Trophoblast cell (in vitro differentiated cells and primary cell): ENCODE measurements around the gene B3GNT5.

Experiments used
- DNase-seq, 2 donors: peaks; one replicate each; pipeline ENCODE4 v3.0.0-alpha.2; 2016
- H2AFZ ChIP-seq: 2 replicates; pipeline ENCODE4 v1.6.1; 2013; ENCODE audit warnings: low read length, moderate library complexity, mild to moderate bottlenecking; ENCODE audit not compliant: insufficient read depth, poor library complexity
- H2AK5ac ChIP-seq: 2 replicates; pipeline ENCODE4 v1.6.1; 2013; ENCODE audit warnings: mild to moderate bottlenecking, low read length
- H2BK120ac ChIP-seq: 2 replicates; pipeline ENCODE4 v1.6.1; 2013; ENCODE audit warnings: low read length, mild to moderate bottlenecking, moderate library complexity; ENCODE audit not compliant: insufficient read depth, poor library complexity
- H2BK12ac ChIP-seq: 2 replicates; pipeline ENCODE4 v1.6.1; 2013; ENCODE audit warnings: mild to moderate bottlenecking, low read length, moderate library complexity
- H2BK5ac ChIP-seq: 2 replicates; pipeline ENCODE4 v1.6.1; 2013; ENCODE audit warnings: low read length, low read depth, moderate library complexity, mild to moderate bottlenecking; ENCODE audit not compliant: poor library complexity
- H3K14ac ChIP-seq: 2 replicates; pipeline ENCODE4 v1.6.1; 2013; ENCODE audit warnings: mild to moderate bottlenecking, low read length
- H3K18ac ChIP-seq: 2 replicates; pipeline ENCODE4 v1.6.1; 2013; ENCODE audit warnings: mild to moderate bottlenecking, low read length
- H3K23ac ChIP-seq: 2 replicates; pipeline ENCODE4 v1.6.1; 2013; ENCODE audit warnings: low read length
- H3K27ac ChIP-seq: 2 replicates; pipeline ENCODE4 v1.5.1; 2013; ENCODE audit warnings: low read depth, mild to moderate bottlenecking, inconsistent platforms, low read length, moderate library complexity
- H3K27me3 ChIP-seq: 2 replicates; pipeline ENCODE4 v1.6.1; 2013; ENCODE audit warnings: inconsistent platforms, mild to moderate bottlenecking, low read length, moderate library complexity; ENCODE audit not compliant: insufficient read depth
- H3K36me3 ChIP-seq, 2 experiments: 1 replicate in 1 of 2; 2 replicates in 1 of 2; pipeline ENCODE4 v1.6.1; 2013; ENCODE audit warnings: low read length in 2 of 2, mild to moderate bottlenecking in 2 of 2, moderate library complexity in 1 of 2; ENCODE audit not compliant: insufficient read depth in 2 of 2, control insufficient read depth in 1 of 2
- H3K4ac ChIP-seq: 2 replicates; pipeline ENCODE4 v1.6.1; 2013; ENCODE audit warnings: low read depth, mild to moderate bottlenecking, low read length, moderate library complexity
- H3K4me1 ChIP-seq, 2 experiments: 1 replicate in 1 of 2; 2 replicates in 1 of 2; pipeline ENCODE4 v1.6.1; 2013; ENCODE audit warnings: low read length in 2 of 2, mild to moderate bottlenecking in 2 of 2, moderate library complexity in 1 of 2; ENCODE audit not compliant: insufficient read depth in 2 of 2, control insufficient read depth in 1 of 2
- H3K4me2 ChIP-seq: 2 replicates; pipeline ENCODE4 v1.6.1; 2013; ENCODE audit warnings: inconsistent platforms, mild to moderate bottlenecking, low read length, moderate library complexity
- H3K4me3 ChIP-seq: 2 replicates; pipeline ENCODE4 v1.5.1; 2013; ENCODE audit warnings: mild to moderate bottlenecking, low read depth, low read length, inconsistent platforms
- H3K79me1 ChIP-seq: one replicate; pipeline ENCODE4 v1.6.1; 2013; ENCODE audit warnings: low read length
- H3K79me2 ChIP-seq: 2 replicates; pipeline ENCODE4 v1.6.1; 2013; ENCODE audit warnings: low read length, mild to moderate bottlenecking; ENCODE audit not compliant: control insufficient read depth, insufficient read depth, poor library complexity
- H3K9ac ChIP-seq: 2 replicates; pipeline ENCODE4 v1.6.1; 2013; ENCODE audit warnings: mild to moderate bottlenecking, low read length
- H3K9me3 ChIP-seq: 2 replicates; pipeline ENCODE4 v1.6.1; 2013; ENCODE audit warnings: low read depth, mild to moderate bottlenecking, control low read depth, inconsistent platforms, low read length; ENCODE audit not compliant: insufficient read depth
- H4K12ac ChIP-seq: 2 replicates; pipeline ENCODE4 v1.6.1; 2013; ENCODE audit warnings: low read depth, mild to moderate bottlenecking, low read length, moderate library complexity
- H4K8ac ChIP-seq: 2 replicates; pipeline ENCODE4 v1.6.1; 2013; ENCODE audit warnings: low read depth, mild to moderate bottlenecking, low read length, moderate library complexity
- H4K91ac ChIP-seq: one replicate; pipeline ENCODE4 v1.6.1; 2013; ENCODE audit warnings: low read depth, mild to moderate bottlenecking, low read length, moderate library complexity
- WGBS: extraction: QIAGEN DNeasy Blood & Tissue Kit; methylation state at CpG from one replicate; pipeline ENCODE4 v1.1.7; 2013; ENCODE audit warnings: missing lambda C conversion rate; ENCODE audit not compliant: insufficient read length, insufficient coverage; ENCODE audit errors: extremely low coverage; 5-methylcytosine and 5-hydroxymethylcytosine counted together

The B3GNT5 gene

GRCh38 chr3:183260167-183260904 lies 7.3 kb downstream of the B3GNT5 start:
- no peak overlapping the region for H3K4me2 ChIP-seq
- peaks cover 4 to 7% of the 10 kb centered on the region in 2 experiments for H3K4me1 ChIP-seq
- peak in 1 of 2 donors; percentile 30 for DNase-seq
- no peak overlapping the region for H3K23ac ChIP-seq
- no peaks in the 10 kb centered on the region for H3K9me3 ChIP-seq
- no peak overlapping the region for H3K4ac ChIP-seq
- H3K27me3 ChIP-seq, result no peaks in the 10 kb centered on the region
- no peak overlapping the region for H4K12ac ChIP-seq
- H3K9ac ChIP-seq, result no peak overlapping the region
- H3K36me3 ChIP-seq, result peaks cover 0 to 1% of the 10 kb centered on the region in 2 experiments
- no peak overlapping the region for H3K18ac ChIP-seq
- no peak overlapping the region for H2AFZ ChIP-seq
- H3K79me1 ChIP-seq, result peaks cover 1% of the 10 kb centered on the region
- H3K27ac ChIP-seq, result no peak overlapping the region
- no peaks in the 10 kb centered on the region for H3K79me2 ChIP-seq
- no peak overlapping the region for H2BK12ac ChIP-seq
- H3K4me3 ChIP-seq, result no peak overlapping the region
- no peak overlapping the region for H3K14ac ChIP-seq
- no peak overlapping the region for H2BK120ac ChIP-seq
- no CpG with 5 or more reads among the region's 7 CpGs for WGBS
- no peak overlapping the region for H2AK5ac ChIP-seq
- H4K91ac ChIP-seq, result no peak overlapping the region
- no peak overlapping the region for H2BK5ac ChIP-seq
- H4K8ac ChIP-seq, result no peak overlapping the region

GRCh38 chr3:183261151-183261724 lies 8.2 kb downstream of the B3GNT5 start:
- no peak overlapping the region for H2BK12ac ChIP-seq
- H3K14ac ChIP-seq, result no peak overlapping the region
- H3K79me1 ChIP-seq, result peaks cover 2% of the 10 kb centered on the region
- H3K9ac ChIP-seq, result no peak overlapping the region
- H2AFZ ChIP-seq, result no peak overlapping the region
- H2AK5ac ChIP-seq, result no peak overlapping the region
- no peak overlapping the region for H3K27ac ChIP-seq
- WGBS, result no CpG with 5 or more reads among the region's 5 CpGs
- no peak overlapping the region for H2BK120ac ChIP-seq
- peaks cover 9 to 11% of the 10 kb centered on the region in 2 experiments for H3K4me1 ChIP-seq
- no peak overlapping the region for H4K12ac ChIP-seq
- no peak overlapping the region for H4K91ac ChIP-seq
- H3K27me3 ChIP-seq, result no peaks in the 10 kb centered on the region
- no peak for DNase-seq
- H3K18ac ChIP-seq, result no peak overlapping the region
- no peaks in the 10 kb centered on the region for H3K9me3 ChIP-seq
- H3K36me3 ChIP-seq, result peaks cover 0 to 1% of the 10 kb centered on the region in 2 experiments
- H4K8ac ChIP-seq, result no peak overlapping the region
- no peak overlapping the region for H3K4me2 ChIP-seq
- H3K23ac ChIP-seq, result no peak overlapping the region
- no peak overlapping the region for H3K4ac ChIP-seq
- H3K79me2 ChIP-seq, result no peaks in the 10 kb centered on the region
- no peak overlapping the region for H2BK5ac ChIP-seq
- H3K4me3 ChIP-seq, result no peak overlapping the region

GRCh38 chr3:183262875-183263378 lies 9.9 kb downstream of the B3GNT5 start:
- H3K79me1 ChIP-seq, result peaks cover 2% of the 10 kb centered on the region
- no CpG with 5 or more reads among the region's 3 CpGs for WGBS

GRCh38 chr3:183264268-183264667 lies 11.2 kb downstream of the B3GNT5 start:
- Histone ChIP-seq H2BK12ac (no peak overlapping the region), H4K91ac (no peak overlapping the region), H3K9ac (no peak overlapping the region), H3K14ac (no peak overlapping the region), H3K27me3 (no peaks in the 10 kb centered on the region), H4K12ac (no peak overlapping the region), H3K79me2 (no peaks in the 10 kb centered on the region), H3K18ac (no peak overlapping the region), H3K36me3 (no peaks in the 10 kb centered on the region), H2AFZ (no peak overlapping the region), H3K4me2 (no peak overlapping the region), H3K4me3 (no peak overlapping the region), H3K9me3 (no peaks in the 10 kb centered on the region), H3K23ac (no peak overlapping the region), H3K4me1 (peaks cover 11 to 24% of the 10 kb centered on the region in 2 experiments), H3K79me1 (peaks cover 2% of the 10 kb centered on the region), H2AK5ac (no peak overlapping the region), H2BK5ac (no peak overlapping the region), H3K27ac (no peak overlapping the region), H2BK120ac (no peak overlapping the region), H3K4ac (no peak overlapping the region), H4K8ac (no peak overlapping the region)
- no peak for DNase-seq
- no CpG with 5 or more reads among the region's 5 CpGs for WGBS

More at GRCh38 chr3:183262875-183263378, 9.9 kb downstream of the B3GNT5 start:
- no peak overlapping the region for H2BK12ac ChIP-seq
- H4K8ac ChIP-seq, result no peak overlapping the region
- no peaks in the 10 kb centered on the region for H3K9me3 ChIP-seq
- H4K91ac ChIP-seq, result no peak overlapping the region
- H2AFZ ChIP-seq, result no peak overlapping the region
- H3K4ac ChIP-seq, result no peak overlapping the region
- no peak overlapping the region for H3K23ac ChIP-seq
- no peak overlapping the region for H2BK5ac ChIP-seq
- H3K79me2 ChIP-seq, result no peaks in the 10 kb centered on the region
- H2AK5ac ChIP-seq, result no peak overlapping the region
- no peak overlapping the region for H3K4me2 ChIP-seq
- H3K27ac ChIP-seq, result no peak overlapping the region
- no peak for DNase-seq
- no peak overlapping the region for H4K12ac ChIP-seq
- H3K9ac ChIP-seq, result no peak overlapping the region
- H2BK120ac ChIP-seq, result no peak overlapping the region
- H3K4me3 ChIP-seq, result no peak overlapping the region
- H3K4me1 ChIP-seq, result peaks cover 11 to 19% of the 10 kb centered on the region in 2 experiments
- no peak overlapping the region for H3K18ac ChIP-seq
- peaks cover 0 to 1% of the 10 kb centered on the region in 2 experiments for H3K36me3 ChIP-seq
- H3K14ac ChIP-seq, result no peak overlapping the region
- no peaks in the 10 kb centered on the region for H3K27me3 ChIP-seq
